Activated naive CD8-positive, alpha-beta T cell treated with anti-CD3 and anti-CD28 coated beads, Interleukin-2, amount 50 U/mL, for 24 hours (primary cell): ENCODE data around the gene QSOX2.

Source experiments
- ATAC-seq: fragments of 150-1000 bp; cut with Tn5 transposase; one replicate; pipeline ENCODE4 v1.10.0; 2021
- DNase-seq: peaks from one replicate; pipeline ENCODE4 v3.0.0; 2021
- H3K27ac Mint-ChIP-seq: one replicate; pipeline ENCODE4 v1.8.0; 2021; ENCODE audit warnings: mild to moderate bottlenecking, mixed read lengths
- H3K27me3 Mint-ChIP-seq: one replicate; pipeline ENCODE4 v1.8.0; 2021; ENCODE audit warnings: mixed read lengths
- H3K36me3 Mint-ChIP-seq: one replicate; pipeline ENCODE4 v1.8.0; 2021; ENCODE audit warnings: low read depth, mixed read lengths
- H3K4me1 Mint-ChIP-seq: one replicate; pipeline ENCODE4 v1.8.0; 2021; ENCODE audit warnings: mixed read lengths
- H3K4me3 Mint-ChIP-seq: one replicate; pipeline ENCODE4 v1.8.0; 2021; ENCODE audit warnings: mild to moderate bottlenecking, moderate library complexity, mixed read lengths
- H3K9me3 Mint-ChIP-seq: one replicate; pipeline ENCODE4 v1.8.0; 2021; ENCODE audit warnings: mixed read lengths

The QSOX2 gene

GRCh38 chr9:136187197-136187596 lies 58.4 kb downstream of the QSOX2 start:
- peaks cover 49% of the 10 kb centered on the region for H3K27me3 Mint-ChIP-seq
- DNase-seq (no peak), ATAC-seq (no peak)
- H3K9me3 Mint-ChIP-seq = no peaks in the 10 kb centered on the region
- H3K4me1 Mint-ChIP-seq = no peaks in the 10 kb centered on the region
- H3K27ac Mint-ChIP-seq = no peak overlapping the region
- H3K4me3 Mint-ChIP-seq = no peak overlapping the region
- H3K36me3 Mint-ChIP-seq = no peaks in the 10 kb centered on the region

GRCh38 chr9:136186386-136186785 lies 59.2 kb downstream of the QSOX2 start:
- ATAC-seq (no peak), DNase-seq (no peak)
- Mint-ChIP-seq H3K9me3 (no peaks in the 10 kb centered on the region), H3K27ac (no peak overlapping the region), H3K36me3 (no peaks in the 10 kb centered on the region), H3K4me1 (no peaks in the 10 kb centered on the region), H3K4me3 (no peak overlapping the region), H3K27me3 (peaks cover 43% of the 10 kb centered on the region)

- no peak overlapping the region for H3K4me3 Mint-ChIP-seq
- H3K27me3 Mint-ChIP-seq = peaks cover 40% of the 10 kb centered on the region
- no peaks in the 10 kb centered on the region for H3K36me3 Mint-ChIP-seq
- DNase-seq (no peak), ATAC-seq (no peak)
- H3K27ac Mint-ChIP-seq = no peak overlapping the region
- H3K9me3 Mint-ChIP-seq = no peaks in the 10 kb centered on the region
- H3K4me1 Mint-ChIP-seq = no peaks in the 10 kb centered on the region
Measured at GRCh38 chr9:136185596-136186366, 59.8 kb downstream of the QSOX2 start.

GRCh38 chr9:136185066-136185465 lies 60.5 kb downstream of the QSOX2 start:
- peaks cover 37% of the 10 kb centered on the region for H3K27me3 Mint-ChIP-seq
- no peak overlapping the region for H3K4me3 Mint-ChIP-seq
- no peaks in the 10 kb centered on the region for H3K9me3 Mint-ChIP-seq
- H3K27ac Mint-ChIP-seq = no peak overlapping the region
- ATAC-seq (no peak), DNase-seq (no peak)
- no peaks in the 10 kb centered on the region for H3K36me3 Mint-ChIP-seq
- H3K4me1 Mint-ChIP-seq = no peaks in the 10 kb centered on the region

- no peak overlapping the region for H3K27ac Mint-ChIP-seq
- no peaks in the 10 kb centered on the region for H3K36me3 Mint-ChIP-seq
- no peak for DNase-seq
- peaks cover 36% of the 10 kb centered on the region for H3K27me3 Mint-ChIP-seq
- no peak for ATAC-seq
- no peak overlapping the region for H3K4me3 Mint-ChIP-seq
- no peaks in the 10 kb centered on the region for H3K4me1 Mint-ChIP-seq
- H3K9me3 Mint-ChIP-seq = no peaks in the 10 kb centered on the region
Measured at GRCh38 chr9:136182850-136183422, 62.7 kb downstream of the QSOX2 start.

GRCh38 chr9:136182420-136182787 lies 63.2 kb downstream of the QSOX2 start:
- H3K27ac Mint-ChIP-seq = no peak overlapping the region
- no peaks in the 10 kb centered on the region for H3K9me3 Mint-ChIP-seq

GRCh38 chr9:136181784-136182419 lies 63.7 kb downstream of the QSOX2 start:
- H3K36me3 Mint-ChIP-seq = no peaks in the 10 kb centered on the region
- ATAC-seq (no peak), DNase-seq (no peak)
- peaks cover 27% of the 10 kb centered on the region for H3K27me3 Mint-ChIP-seq
- no peak overlapping the region for H3K27ac Mint-ChIP-seq
- no peaks in the 10 kb centered on the region for H3K4me1 Mint-ChIP-seq
- no peak overlapping the region for H3K4me3 Mint-ChIP-seq
- no peaks in the 10 kb centered on the region for H3K9me3 Mint-ChIP-seq

More at GRCh38 chr9:136182420-136182787, 63.2 kb downstream of the QSOX2 start:
- no peak overlapping the region for H3K4me3 Mint-ChIP-seq
- H3K36me3 Mint-ChIP-seq = no peaks in the 10 kb centered on the region
- H3K4me1 Mint-ChIP-seq = no peaks in the 10 kb centered on the region
- peaks cover 30% of the 10 kb centered on the region for H3K27me3 Mint-ChIP-seq
- ATAC-seq = no peak
- DNase-seq = no peak

- Mint-ChIP-seq H3K36me3 (no peaks in the 10 kb centered on the region), H3K9me3 (no peaks in the 10 kb centered on the region), H3K27me3 (peaks cover 19% of the 10 kb centered on the region), H3K4me1 (no peaks in the 10 kb centered on the region), H3K4me3 (no peak overlapping the region), H3K27ac (no peak overlapping the region)
- ATAC-seq (no peak), DNase-seq (no peak)
Measured at GRCh38 chr9:136180586-136180985, 65.0 kb downstream of the QSOX2 start.

GRCh38 chr9:136179761-136180160 lies 65.9 kb downstream of the QSOX2 start:
- Mint-ChIP-seq H3K27me3 (peaks cover 13% of the 10 kb centered on the region), H3K4me3 (no peak overlapping the region), H3K9me3 (no peaks in the 10 kb centered on the region), H3K27ac (no peak overlapping the region), H3K4me1 (no peaks in the 10 kb centered on the region), H3K36me3 (no peaks in the 10 kb centered on the region)
- no peak for ATAC-seq
- DNase-seq = no peak

GRCh38 chr9:136179101-136179616 lies 66.5 kb downstream of the QSOX2 start:
- H3K27me3 Mint-ChIP-seq = peaks cover 10% of the 10 kb centered on the region

GRCh38 chr9:136178773-136179075 lies 66.9 kb downstream of the QSOX2 start:
- Mint-ChIP-seq H3K4me3 (no peak overlapping the region), H3K27ac (no peak overlapping the region), H3K27me3 (peaks cover 10% of the 10 kb centered on the region), H3K4me1 (no peaks in the 10 kb centered on the region), H3K9me3 (no peaks in the 10 kb centered on the region), H3K36me3 (no peaks in the 10 kb centered on the region)
- ATAC-seq = no peak
- DNase-seq = no peak

More at GRCh38 chr9:136179101-136179616, 66.5 kb downstream of the QSOX2 start:
- Mint-ChIP-seq H3K36me3 (no peaks in the 10 kb centered on the region), H3K4me1 (no peaks in the 10 kb centered on the region), H3K4me3 (no peak overlapping the region), H3K9me3 (no peaks in the 10 kb centered on the region), H3K27ac (no peak overlapping the region)
- DNase-seq (no peak), ATAC-seq (no peak)

- DNase-seq = no peak
- H3K27me3 Mint-ChIP-seq = peaks cover 10% of the 10 kb centered on the region
- H3K4me1 Mint-ChIP-seq = no peaks in the 10 kb centered on the region
- no peak overlapping the region for H3K27ac Mint-ChIP-seq
- no peak for ATAC-seq
- H3K4me3 Mint-ChIP-seq = no peak overlapping the region
- no peaks in the 10 kb centered on the region for H3K9me3 Mint-ChIP-seq
- no peaks in the 10 kb centered on the region for H3K36me3 Mint-ChIP-seq
Measured at GRCh38 chr9:136178061-136178772, 67.4 kb downstream of the QSOX2 start.

GRCh38 chr9:136177224-136177623 lies 68.4 kb downstream of the QSOX2 start:
- Mint-ChIP-seq H3K36me3 (no peaks in the 10 kb centered on the region), H3K4me3 (no peak overlapping the region), H3K9me3 (no peaks in the 10 kb centered on the region), H3K27me3 (peaks cover 7% of the 10 kb centered on the region), H3K27ac (no peak overlapping the region), H3K4me1 (no peaks in the 10 kb centered on the region)
- no peak for ATAC-seq
- DNase-seq = no peak

- H3K9me3 Mint-ChIP-seq = no peaks in the 10 kb centered on the region
- H3K4me1 Mint-ChIP-seq = no peaks in the 10 kb centered on the region
- H3K27ac Mint-ChIP-seq = no peak overlapping the region
- ATAC-seq (no peak), DNase-seq (no peak)
- no peaks in the 10 kb centered on the region for H3K36me3 Mint-ChIP-seq
- H3K4me3 Mint-ChIP-seq = no peak overlapping the region
- H3K27me3 Mint-ChIP-seq = peaks cover 11% of the 10 kb centered on the region
Measured at GRCh38 chr9:136175616-136176197, 69.9 kb downstream of the QSOX2 start.
